Measurements from ENCODE around the gene GAB3.

DNA sequence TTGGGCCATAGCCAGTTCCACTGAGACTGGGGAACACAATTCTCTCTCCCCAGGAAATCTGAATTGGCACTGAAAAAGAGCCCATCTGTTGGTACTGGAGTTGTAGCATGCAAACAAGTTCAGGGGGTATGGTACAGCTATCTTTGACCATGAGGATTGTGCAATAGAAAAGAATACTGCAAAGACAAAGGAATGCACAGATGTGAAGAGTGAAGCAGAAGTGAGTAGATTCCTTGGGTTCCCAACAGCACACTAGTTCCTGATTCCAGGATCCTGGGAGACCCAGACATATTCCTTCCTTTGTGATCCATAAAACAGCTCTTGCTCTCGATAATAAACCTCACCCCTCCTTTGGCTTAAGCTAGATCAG lies 54.2 kb downstream of the GAB3 start:
- TF ChIP-seq, protein P1, sequence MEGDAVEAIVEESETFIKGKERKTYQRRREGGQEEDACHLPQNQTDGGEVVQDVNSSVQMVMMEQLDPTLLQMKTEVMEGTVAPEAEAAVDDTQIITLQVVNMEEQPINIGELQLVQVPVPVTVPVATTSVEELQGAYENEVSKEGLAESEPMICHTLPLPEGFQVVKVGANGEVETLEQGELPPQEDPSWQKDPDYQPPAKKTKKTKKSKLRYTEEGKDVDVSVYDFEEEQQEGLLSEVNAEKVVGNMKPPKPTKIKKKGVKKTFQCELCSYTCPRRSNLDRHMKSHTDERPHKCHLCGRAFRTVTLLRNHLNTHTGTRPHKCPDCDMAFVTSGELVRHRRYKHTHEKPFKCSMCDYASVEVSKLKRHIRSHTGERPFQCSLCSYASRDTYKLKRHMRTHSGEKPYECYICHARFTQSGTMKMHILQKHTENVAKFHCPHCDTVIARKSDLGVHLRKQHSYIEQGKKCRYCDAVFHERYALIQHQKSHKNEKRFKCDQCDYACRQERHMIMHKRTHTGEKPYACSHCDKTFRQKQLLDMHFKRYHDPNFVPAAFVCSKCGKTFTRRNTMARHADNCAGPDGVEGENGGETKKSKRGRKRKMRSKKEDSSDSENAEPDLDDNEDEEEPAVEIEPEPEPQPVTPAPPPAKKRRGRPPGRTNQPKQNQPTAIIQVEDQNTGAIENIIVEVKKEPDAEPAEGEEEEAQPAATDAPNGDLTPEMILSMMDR (IDR thresholded peaks at IDR 0.05) = no peak
- no peak for TF ChIP-seq POLR2A (IDR thresholded peaks at IDR 0.05)
